DOHH2 (cell line): ENCODE results near the gene KIAA1328.

Source experiments
- EZH2phosphoT487 ChIP-seq: fragments of 200-600 bp; sonication (generic); IDR thresholded peaks from 2 replicates; pipeline ENCODE4 v1.6.1; 2017; ENCODE audit warnings: borderline replicate concordance, mild to moderate bottlenecking, antibody characterized with exemption, low read length, moderate library complexity, mixed read lengths
- TF ChIP-seq, protein P1 (sequence below): fragments of 200-600 bp; sonication (generic); IDR thresholded peaks from one replicate; pipeline ENCODE4 v1.5.1; 2014; ENCODE audit warnings: antibody characterized with exemption, mild to moderate bottlenecking, low read depth, low read length; ENCODE audit not compliant: poor library complexity, severe bottlenecking

GRCh38 chr18:37275237-37275741 lies 446.4 kb downstream of the KIAA1328 start:
- TF ChIP-seq, protein P1, sequence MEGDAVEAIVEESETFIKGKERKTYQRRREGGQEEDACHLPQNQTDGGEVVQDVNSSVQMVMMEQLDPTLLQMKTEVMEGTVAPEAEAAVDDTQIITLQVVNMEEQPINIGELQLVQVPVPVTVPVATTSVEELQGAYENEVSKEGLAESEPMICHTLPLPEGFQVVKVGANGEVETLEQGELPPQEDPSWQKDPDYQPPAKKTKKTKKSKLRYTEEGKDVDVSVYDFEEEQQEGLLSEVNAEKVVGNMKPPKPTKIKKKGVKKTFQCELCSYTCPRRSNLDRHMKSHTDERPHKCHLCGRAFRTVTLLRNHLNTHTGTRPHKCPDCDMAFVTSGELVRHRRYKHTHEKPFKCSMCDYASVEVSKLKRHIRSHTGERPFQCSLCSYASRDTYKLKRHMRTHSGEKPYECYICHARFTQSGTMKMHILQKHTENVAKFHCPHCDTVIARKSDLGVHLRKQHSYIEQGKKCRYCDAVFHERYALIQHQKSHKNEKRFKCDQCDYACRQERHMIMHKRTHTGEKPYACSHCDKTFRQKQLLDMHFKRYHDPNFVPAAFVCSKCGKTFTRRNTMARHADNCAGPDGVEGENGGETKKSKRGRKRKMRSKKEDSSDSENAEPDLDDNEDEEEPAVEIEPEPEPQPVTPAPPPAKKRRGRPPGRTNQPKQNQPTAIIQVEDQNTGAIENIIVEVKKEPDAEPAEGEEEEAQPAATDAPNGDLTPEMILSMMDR: no peak
- no peak for TF ChIP-seq EZH2phosphoT487
